Skeletal muscle satellite cell (primary cell): Measurements from ENCODE around the gene SYNE4.
A peak's percentile ranks its signal among the peaks of the same experiment; 100 is the strongest.

Experiments
- H3K27me3 ChIP-seq: 2 replicates; pipeline ENCODE4 v1.7.0; 2013; ENCODE audit warnings: low read length; ENCODE audit not compliant: control insufficient read depth, insufficient read depth
- H3K36me3 ChIP-seq: 2 replicates; pipeline ENCODE4 v1.7.0; 2013; ENCODE audit warnings: mild to moderate bottlenecking, control low read depth, low read length; ENCODE audit not compliant: insufficient read depth
- H3K4me1 ChIP-seq: 2 replicates; pipeline ENCODE4 v1.7.0; 2013; ENCODE audit warnings: low read length; ENCODE audit not compliant: control insufficient read depth, insufficient read depth
- H3K4me2 ChIP-seq: 2 replicates; pipeline ENCODE4 v1.7.0; 2013; ENCODE audit warnings: mild to moderate bottlenecking, low read length
- H3K4me3 ChIP-seq: 2 replicates; pipeline ENCODE4 v1.7.0; 2013; ENCODE audit warnings: low read length
- H3K9ac ChIP-seq: 2 replicates; pipeline ENCODE4 v1.7.0; 2013; ENCODE audit warnings: mild to moderate bottlenecking, low read depth, low read length, moderate library complexity
- H3K9me3 ChIP-seq: replicated peaks from 2 replicates; pipeline ENCODE4 v1.7.0; 2013; ENCODE audit warnings: mild to moderate bottlenecking, control low read depth, low read length

The SYNE4 gene

GRCh38 chr19:35995048-35995993, 13.3 kb downstream of the SYNE4 start, which contains the start of gene SDHAF1:
SDHAF1 (plus strand) TSS chr19:35995188; CDS start chr19:35995275, 87 bp downstream.
- peaks cover 23% of the 10 kb centered on the region for H3K4me1 ChIP-seq
- peak within 1 kb of the TSS; percentile 97 for H3K4me2 ChIP-seq
- no peaks in the 10 kb centered on the region for H3K9me3 ChIP-seq
- H3K9ac ChIP-seq = peak within 1 kb of the TSS; percentile 79
- H3K36me3 ChIP-seq = no peaks in the 10 kb centered on the region
- peak within 1 kb of the TSS; percentile 89 for H3K4me3 ChIP-seq
- H3K27me3 ChIP-seq = no peaks in the 10 kb centered on the region

GRCh38 chr19:35993923-35994598, 14.6 kb downstream of the SYNE4 start:
- H3K9me3 ChIP-seq = no peaks in the 10 kb centered on the region
- H3K9ac ChIP-seq = peak overlapping the region; percentile 79
- no peaks in the 10 kb centered on the region for H3K27me3 ChIP-seq
- H3K4me2 ChIP-seq = peak overlapping the region; percentile 97
- peaks cover 20% of the 10 kb centered on the region for H3K4me1 ChIP-seq
- peak overlapping the region; percentile 89 for H3K4me3 ChIP-seq
- H3K36me3 ChIP-seq = no peaks in the 10 kb centered on the region

GRCh38 chr19:35992907-35993765, 15.5 kb downstream of the SYNE4 start:
- Histone ChIP-seq H3K4me1 (peaks cover 19% of the 10 kb centered on the region), H3K4me3 (no peak overlapping the region), H3K27me3 (no peaks in the 10 kb centered on the region), H3K9ac (no peak overlapping the region), H3K9me3 (no peaks in the 10 kb centered on the region), H3K4me2 (no peak overlapping the region), H3K36me3 (no peaks in the 10 kb centered on the region)

- H3K4me2 ChIP-seq = no peak overlapping the region
- peaks cover 3% of the 10 kb centered on the region for H3K27me3 ChIP-seq
- H3K4me1 ChIP-seq = peaks cover 19% of the 10 kb centered on the region
- H3K36me3 ChIP-seq = no peaks in the 10 kb centered on the region
- no peaks in the 10 kb centered on the region for H3K9me3 ChIP-seq
- no peak overlapping the region for H3K4me3 ChIP-seq
- no peak overlapping the region for H3K9ac ChIP-seq
Observed at GRCh38 chr19:35991731-35992450, 16.7 kb downstream of the SYNE4 start.

- no peak overlapping the region for H3K9ac ChIP-seq
- peaks cover 12% of the 10 kb centered on the region for H3K27me3 ChIP-seq
- H3K4me3 ChIP-seq = no peak overlapping the region
- H3K4me2 ChIP-seq = no peak overlapping the region
- H3K9me3 ChIP-seq = no peaks in the 10 kb centered on the region
- H3K4me1 ChIP-seq = peaks cover 11% of the 10 kb centered on the region
- no peaks in the 10 kb centered on the region for H3K36me3 ChIP-seq
Observed at GRCh38 chr19:35990771-35991730, 17.6 kb downstream of the SYNE4 start.

- no peaks in the 10 kb centered on the region for H3K36me3 ChIP-seq
- no peaks in the 10 kb centered on the region for H3K9me3 ChIP-seq
- H3K4me2 ChIP-seq = no peak overlapping the region
- peaks cover 20% of the 10 kb centered on the region for H3K27me3 ChIP-seq
- no peak overlapping the region for H3K4me3 ChIP-seq
- H3K9ac ChIP-seq = no peak overlapping the region
- peaks cover 5% of the 10 kb centered on the region for H3K4me1 ChIP-seq
Observed at GRCh38 chr19:35990156-35990555, 18.5 kb downstream of the SYNE4 start.

- Histone ChIP-seq H3K4me2 (no peak overlapping the region), H3K4me1 (no peaks in the 10 kb centered on the region), H3K9ac (no peak overlapping the region), H3K27me3 (peaks cover 25% of the 10 kb centered on the region), H3K4me3 (no peak overlapping the region), H3K9me3 (no peaks in the 10 kb centered on the region), H3K36me3 (no peaks in the 10 kb centered on the region)
Observed at GRCh38 chr19:35988824-35989223, 19.8 kb downstream of the SYNE4 start.

GRCh38 chr19:35987571-35987896, 21.1 kb downstream of the SYNE4 start:
- H3K4me3 ChIP-seq = no peak overlapping the region
- no peaks in the 10 kb centered on the region for H3K9me3 ChIP-seq
- H3K4me2 ChIP-seq = no peak overlapping the region
- H3K4me1 ChIP-seq = no peaks in the 10 kb centered on the region
- no peak overlapping the region for H3K9ac ChIP-seq
- H3K36me3 ChIP-seq = no peaks in the 10 kb centered on the region
- H3K27me3 ChIP-seq = peaks cover 26% of the 10 kb centered on the region

GRCh38 chr19:35986664-35987570, 21.7 kb downstream of the SYNE4 start:
- peak overlapping the region; percentile 27 for H3K4me3 ChIP-seq
- H3K27me3 ChIP-seq = peaks cover 28% of the 10 kb centered on the region
- no peak overlapping the region for H3K9ac ChIP-seq
- no peaks in the 10 kb centered on the region for H3K9me3 ChIP-seq
- H3K36me3 ChIP-seq = no peaks in the 10 kb centered on the region
- H3K4me2 ChIP-seq = peak overlapping the region; percentile 69
- no peaks in the 10 kb centered on the region for H3K4me1 ChIP-seq
